HCT116 (cell line): Measurements from ENCODE around the gene STRBP. TPM values are rescaled to one million over a fixed set of nuclear protein-coding genes. Genes with fewer than 3 reads are reported as not detected.

ENCODE experiments used
- ATAC-seq: fragments of 200-7000 bp; cut with Tn5 transposase; 2 replicates; pipeline ENCODE4 v1.9.1; 2020; ENCODE audit warnings: mild to moderate bottlenecking, moderate library complexity
- BruUV-seq: library from RNA; stranded (reverse); fragments of 400-500 nt; replicated peaks from 2 replicates; lab custom pipeline; 2021; lab: Mats Ljungman, UMichigan
- CTCF ChIA-PET: fragments of 300-600 bp; sonication (Branson Sonifier 250); formaldehyde crosslinking; loops from one replicate; lab custom pipeline; 2021; ENCODE audit warnings: antibody characterized with exemption; lab: Charles Lee
- POLR2A ChIA-PET: fragments of 300-600, 350-600 bp; sonication (Branson Sonifier 250); formaldehyde crosslinking; loops from one replicate; lab custom pipeline; 2021; ENCODE audit warnings: antibody characterized with exemption; lab: Charles Lee
- RAD21 ChIA-PET, 2 experiments: fragments of 300-600 bp; sonication (Branson Sonifier 250); formaldehyde crosslinking; loops; one replicate each; lab custom pipeline; 2023; ENCODE audit warnings: low total read pairs in 2 of 2; ENCODE audit not compliant: uncharacterized antibody in 2 of 2, unreplicated experiment in 2 of 2, low non-redundant PET in 1 of 2; lab: Charles Lee
- DNase-seq: peaks from one replicate; pipeline ENCODE4 v3.0.0-alpha.2; 2010; ENCODE audit warnings: low read depth, low spot score
- H2AFZ ChIP-seq: fragments of 200-600 bp; shearing (Covaris generic), sonication (generic); 2 replicates; pipeline ENCODE4 v1.6.1; 2017; ENCODE audit warnings: low read depth, mixed run types, mixed read lengths, antibody characterized with exemption, low read length; ENCODE audit not compliant: poor library complexity, severe bottlenecking
- H3K27ac ChIP-seq: 2 replicates; pipeline ENCODE4 v1.5.1; 2012; ENCODE audit warnings: low read depth, low read length
- H3K27me3 ChIP-seq: fragments of 200-600 bp; sonication (generic); 2 replicates; pipeline ENCODE4 v1.6.1; 2016; ENCODE audit warnings: mixed run types, low read length, mixed read lengths; ENCODE audit not compliant: insufficient read depth
- H3K36me3 ChIP-seq, 2 experiments: fragments of 200-500 bp in 1 of 2; fragments of 200-600 bp in 1 of 2; sonication (Bioruptor generic) in 1 of 2; sonication (generic) in 1 of 2; 2 replicates each; pipeline versions ENCODE4 v1.5.1 to v1.6.1; 2014 to 2016; ENCODE audit warnings: low read length in 2 of 2, inconsistent platforms in 1 of 2, mixed read lengths in 1 of 2, mixed run types in 1 of 2; ENCODE audit not compliant: insufficient read depth in 2 of 2, control insufficient read depth in 1 of 2
- H3K4me1 ChIP-seq, 2 experiments: fragments of 200-600 bp in 1 of 2; sonication (generic) in 1 of 2; 2 replicates each; pipeline versions ENCODE4 v1.5.1 to v1.6.1; 2012 to 2017; ENCODE audit warnings: low read length in 2 of 2, inconsistent platforms in 1 of 2, mild to moderate bottlenecking in 1 of 2, mixed read lengths in 1 of 2, mixed run types in 1 of 2, moderate library complexity in 1 of 2; ENCODE audit not compliant: insufficient read depth in 2 of 2, control insufficient read depth in 1 of 2
- H3K4me2 ChIP-seq: fragments of 200-600 bp; sonication (generic); 2 replicates; pipeline ENCODE4 v1.6.1; 2017; ENCODE audit warnings: mixed run types, low read length, mixed read lengths
- H3K4me3 ChIP-seq, 2 experiments: fragments of 200-600 bp in 1 of 2; sonication (generic) in 1 of 2; replicated peaks in 1 of 2; 2 replicates each; pipeline ENCODE4 v1.5.1; 2011 to 2016; ENCODE audit warnings: low read length in 2 of 2, control low read depth in 1 of 2, low read depth in 1 of 2, mild to moderate bottlenecking in 1 of 2, mixed read lengths in 1 of 2, mixed run types in 1 of 2
- H3K79me2 ChIP-seq: fragments of 200-600 bp; sonication (generic); 2 replicates; pipeline ENCODE4 v1.6.1; 2017; ENCODE audit warnings: mild to moderate bottlenecking, mixed run types, low read length, moderate library complexity, mixed read lengths; ENCODE audit not compliant: insufficient read depth
- H3K9ac ChIP-seq: fragments of 200-600 bp; sonication (generic); 2 replicates; pipeline ENCODE4 v1.6.1; 2016; ENCODE audit warnings: low read length, mixed read lengths
- H3K9me2 ChIP-seq: fragments of 200-600 bp; sonication (generic), shearing (Covaris generic); 2 replicates; pipeline ENCODE4 v1.6.1; 2017; ENCODE audit warnings: mixed run types, mild to moderate bottlenecking, moderate library complexity; ENCODE audit not compliant: insufficient read depth
- H3K9me3 ChIP-seq, 2 experiments: fragments of 200-500 bp in 1 of 2; fragments of 200-600 bp in 1 of 2; sonication (Bioruptor generic) in 1 of 2; sonication (generic) in 1 of 2; 2 replicates each; pipeline ENCODE4 v1.6.1; 2014 to 2017; ENCODE audit warnings: low read length in 2 of 2, mixed read lengths in 2 of 2, inconsistent platforms in 1 of 2, low read depth in 1 of 2, mild to moderate bottlenecking in 1 of 2, mixed run types in 1 of 2, moderate library complexity in 1 of 2; ENCODE audit not compliant: control insufficient read depth in 1 of 2, insufficient read depth in 1 of 2
- H4K20me1 ChIP-seq: fragments of 200-600 bp; sonication (generic), shearing (Covaris generic); 2 replicates; pipeline ENCODE4 v1.6.1; 2017; ENCODE audit warnings: mixed run types, mild to moderate bottlenecking, moderate library complexity; ENCODE audit not compliant: insufficient read depth
- CBX3 ChIP-seq: IDR thresholded peaks from 2 replicates; pipeline ENCODE4 v1.6.1; 2012; ENCODE audit warnings: low read depth
- CEBPB ChIP-seq: IDR thresholded peaks from 2 replicates; pipeline ENCODE4 v1.6.1; 2012; ENCODE audit warnings: low read depth
- ELF1 ChIP-seq: IDR thresholded peaks from 2 replicates; pipeline ENCODE4 v1.6.1; 2012; ENCODE audit warnings: low read depth, borderline replicate concordance
- EZH2phosphoT487 ChIP-seq: fragments of 200-600 bp; IDR thresholded peaks from 2 replicates; pipeline ENCODE4 v1.6.1; 2018; ENCODE audit warnings: antibody characterized with exemption, borderline replicate concordance
- JUND ChIP-seq: IDR thresholded peaks from 2 replicates; pipeline ENCODE4 v1.6.1; 2012
- POLR2AphosphoS5 ChIP-seq: IDR thresholded peaks from 2 replicates; pipeline ENCODE4 v1.6.1; 2011; ENCODE audit warnings: mild to moderate bottlenecking, low read depth, low read length, moderate library complexity
- RAD21 ChIP-seq: IDR thresholded peaks from 2 replicates; pipeline ENCODE4 v1.6.1; 2012; ENCODE audit warnings: low read depth, mild to moderate bottlenecking
- SIN3A ChIP-seq: IDR thresholded peaks from 2 replicates; pipeline ENCODE4 v1.6.1; 2012; ENCODE audit warnings: low read depth
- ZNF274 ChIP-seq: fragments of 200-500 bp; sonication (Bioruptor generic); IDR thresholded peaks from 2 replicates; pipeline ENCODE4 v1.6.1; 2014; ENCODE audit warnings: mild to moderate bottlenecking, low read depth, low read length, inconsistent platforms
- intact Hi-C: fragments of 100-400 bp; cut with micrococcal nuclease; formaldehyde crosslinking; loops from 2 replicates; pipeline ENCODE4 v1.10.0; 2022
- total RNA-seq: library from RNA; stranded (reverse); gene quantifications from one replicate; pipeline ENCODE4 v1.2.1, GENCODE V29; 2021; ENCODE audit not compliant: unreplicated experiment
- TF ChIP-seq, protein P1 (sequence below), 3 experiments: fragments of 200-600 bp in 1 of 3; sonication (generic) in 1 of 3; IDR thresholded peaks in 2 of 3; conservative IDR thresholded peaks in 1 of 3; 2 replicates each; pipeline ENCODE4 v1.5.1; 2012 to 2017; ENCODE audit warnings: low read depth in 2 of 3, low read length in 2 of 3, antibody characterized with exemption in 1 of 3, borderline replicate concordance in 1 of 3, control low read depth in 1 of 3, mild to moderate bottlenecking in 1 of 3, mixed read lengths in 1 of 3, mixed run types in 1 of 3, moderate library complexity in 1 of 3; ENCODE audit not compliant: insufficient read depth in 1 of 3
- TF ChIP-seq, protein P2 (sequence below): IDR thresholded peaks from 2 replicates; pipeline ENCODE4 v1.6.1; 2011; ENCODE audit warnings: mild to moderate bottlenecking, low read length, moderate library complexity; ENCODE audit not compliant: insufficient replicate concordance; ENCODE audit errors: extremely low read depth
- TF ChIP-seq, protein P3 (sequence below): IDR thresholded peaks from 2 replicates; pipeline ENCODE4 v1.6.1; 2012

The STRBP gene
- total RNA-seq, 1 experiment from 2014 or later: 30.4 TPM

DNA sequence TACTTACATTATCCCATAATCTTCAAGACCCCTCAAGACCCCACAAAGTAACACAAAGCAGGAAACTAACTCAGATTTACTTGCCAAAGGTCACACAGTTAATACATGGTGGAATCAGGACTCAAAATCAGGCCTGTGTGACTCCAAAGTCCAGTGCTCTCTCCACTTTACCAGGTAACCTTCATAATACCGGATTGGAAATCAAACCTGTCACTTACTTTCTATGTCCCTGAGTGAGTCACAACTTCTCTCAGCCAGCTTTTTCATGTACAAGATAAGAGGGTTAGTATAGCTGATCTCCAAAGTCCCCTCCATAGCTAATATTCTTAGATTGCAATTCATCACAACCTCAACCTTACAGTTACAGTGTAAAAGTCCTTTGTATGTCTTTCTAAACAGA, 17.1 kb downstream of the STRBP start:
- Histone ChIP-seq H2AFZ (no peak overlapping the region), H3K4me3 (no peak overlapping the region), H3K27ac (no peak overlapping the region), H3K79me2 (peaks cover 84% of the 10 kb centered on the region), H3K9me3 (no peaks in the 10 kb centered on the region), H4K20me1 (0 out of 2 replicates have a peak, but pooled peaks cover 6% of the 10 kb centered on the region), H3K4me2 (no peak overlapping the region), H3K4me1 (peaks cover 0 to 7% of the 10 kb centered on the region in 2 experiments; a peak in 2 of 4 replicates), H3K9ac (no peak overlapping the region), H3K36me3 (no peaks in the 10 kb centered on the region), H3K9me2 (no peaks in the 10 kb centered on the region), H3K27me3 (no peaks in the 10 kb centered on the region)
- no TSS peak for BruUV-seq
- intact Hi-C loops: no loop called here
- CTCF ChIA-PET: no interaction called here
- no peak for ATAC-seq
- POLR2A ChIA-PET: interaction anchor here (1.9 kb wide), 1 partner anchor 14 kb away, joined by 4 read pairs; no protein-coding TSS in a partner anchor
- RAD21 ChIA-PET: no interaction called here
- TF ChIP-seq CEBPB: no peak
- TF ChIP-seq EZH2phosphoT487: no peak
- TF ChIP-seq RAD21: no peak
- no peak for TF ChIP-seq ZNF274
- no peak for TF ChIP-seq JUND
- no peak for TF ChIP-seq ELF1
- TF ChIP-seq, protein P1, sequence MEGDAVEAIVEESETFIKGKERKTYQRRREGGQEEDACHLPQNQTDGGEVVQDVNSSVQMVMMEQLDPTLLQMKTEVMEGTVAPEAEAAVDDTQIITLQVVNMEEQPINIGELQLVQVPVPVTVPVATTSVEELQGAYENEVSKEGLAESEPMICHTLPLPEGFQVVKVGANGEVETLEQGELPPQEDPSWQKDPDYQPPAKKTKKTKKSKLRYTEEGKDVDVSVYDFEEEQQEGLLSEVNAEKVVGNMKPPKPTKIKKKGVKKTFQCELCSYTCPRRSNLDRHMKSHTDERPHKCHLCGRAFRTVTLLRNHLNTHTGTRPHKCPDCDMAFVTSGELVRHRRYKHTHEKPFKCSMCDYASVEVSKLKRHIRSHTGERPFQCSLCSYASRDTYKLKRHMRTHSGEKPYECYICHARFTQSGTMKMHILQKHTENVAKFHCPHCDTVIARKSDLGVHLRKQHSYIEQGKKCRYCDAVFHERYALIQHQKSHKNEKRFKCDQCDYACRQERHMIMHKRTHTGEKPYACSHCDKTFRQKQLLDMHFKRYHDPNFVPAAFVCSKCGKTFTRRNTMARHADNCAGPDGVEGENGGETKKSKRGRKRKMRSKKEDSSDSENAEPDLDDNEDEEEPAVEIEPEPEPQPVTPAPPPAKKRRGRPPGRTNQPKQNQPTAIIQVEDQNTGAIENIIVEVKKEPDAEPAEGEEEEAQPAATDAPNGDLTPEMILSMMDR (IDR thresholded peaks at IDR 0.05 in 2 of 3, conservative IDR thresholded peaks at IDR 0.05 in 1 of 3; ENCODE audit: borderline replicate concordance in 1 of 3, insufficient read depth in 1 of 3, low read depth in 2 of 3, low read length in 2 of 3): no peak
- TF ChIP-seq CBX3: no peak
- no peak for TF ChIP-seq SIN3A
- TF ChIP-seq, protein P2, sequence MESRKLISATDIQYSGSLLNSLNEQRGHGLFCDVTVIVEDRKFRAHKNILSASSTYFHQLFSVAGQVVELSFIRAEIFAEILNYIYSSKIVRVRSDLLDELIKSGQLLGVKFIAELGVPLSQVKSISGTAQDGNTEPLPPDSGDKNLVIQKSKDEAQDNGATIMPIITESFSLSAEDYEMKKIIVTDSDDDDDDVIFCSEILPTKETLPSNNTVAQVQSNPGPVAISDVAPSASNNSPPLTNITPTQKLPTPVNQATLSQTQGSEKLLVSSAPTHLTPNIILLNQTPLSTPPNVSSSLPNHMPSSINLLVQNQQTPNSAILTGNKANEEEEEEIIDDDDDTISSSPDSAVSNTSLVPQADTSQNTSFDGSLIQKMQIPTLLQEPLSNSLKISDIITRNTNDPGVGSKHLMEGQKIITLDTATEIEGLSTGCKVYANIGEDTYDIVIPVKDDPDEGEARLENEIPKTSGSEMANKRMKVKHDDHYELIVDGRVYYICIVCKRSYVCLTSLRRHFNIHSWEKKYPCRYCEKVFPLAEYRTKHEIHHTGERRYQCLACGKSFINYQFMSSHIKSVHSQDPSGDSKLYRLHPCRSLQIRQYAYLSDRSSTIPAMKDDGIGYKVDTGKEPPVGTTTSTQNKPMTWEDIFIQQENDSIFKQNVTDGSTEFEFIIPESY: no peak
- TF ChIP-seq, protein P3, sequence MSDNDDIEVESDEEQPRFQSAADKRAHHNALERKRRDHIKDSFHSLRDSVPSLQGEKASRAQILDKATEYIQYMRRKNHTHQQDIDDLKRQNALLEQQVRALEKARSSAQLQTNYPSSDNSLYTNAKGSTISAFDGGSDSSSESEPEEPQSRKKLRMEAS: no peak
- no peak for TF ChIP-seq POLR2AphosphoS5
- no peak for DNase-seq
